ENCODE measurements around the gene PLBD2. TPM values are rescaled to one million over a fixed set of nuclear protein-coding genes. Genes with fewer than 3 reads are reported as not detected.

PLBD2 gene
- total and polyA plus RNA-seq, 9 of the 15 experiments (the other 6 are each of a cell fraction or from before 2014, with no cell fraction given) = 2.4 to 37.4 (median 6.0) TPM

DNA sequence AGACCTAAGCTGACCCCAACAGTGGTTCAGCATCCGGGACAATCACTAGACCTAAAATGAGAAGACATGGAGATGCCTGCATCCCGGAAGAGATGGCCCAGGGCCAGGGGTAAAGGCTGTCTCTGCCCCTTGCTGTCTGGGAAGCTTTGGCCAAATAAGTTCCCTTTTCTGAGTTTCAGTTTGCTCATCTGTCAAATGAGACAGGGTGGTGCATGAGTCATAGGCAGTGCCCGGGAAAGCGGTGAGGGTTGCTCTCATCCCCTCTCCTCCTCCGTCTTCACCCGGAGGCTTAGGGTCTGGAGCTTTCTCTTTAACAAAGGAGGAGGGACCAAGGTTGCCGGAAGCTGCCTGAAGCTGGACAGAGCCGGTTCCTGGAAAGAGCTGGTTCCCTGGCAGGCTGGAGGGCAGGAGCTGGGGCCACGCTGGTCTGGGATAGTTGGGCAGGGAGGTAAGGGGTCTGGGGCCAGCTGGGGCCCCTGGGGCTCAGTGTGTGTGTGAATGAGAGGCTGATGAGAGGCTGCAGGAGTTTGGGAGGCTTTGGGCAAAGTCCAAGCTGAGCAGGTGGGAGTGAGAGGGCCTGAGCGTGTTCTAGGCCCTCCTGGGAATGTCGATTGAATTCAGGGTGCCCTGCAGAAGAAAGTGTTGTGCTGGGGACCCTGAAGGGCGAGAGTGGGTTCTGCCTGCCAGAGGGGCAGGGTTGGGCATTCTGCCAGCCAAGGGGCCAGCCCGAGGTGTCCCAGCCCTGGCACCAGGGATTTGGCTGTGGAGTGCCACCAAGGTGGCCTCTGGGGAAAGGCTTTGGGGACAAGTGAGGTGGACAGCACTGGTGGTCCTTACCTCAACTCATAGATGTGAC is 63.9 kb downstream of the PLBD2 start, which contains the start of gene SDSL (continued):
- TF ChIP-seq, protein P1, sequence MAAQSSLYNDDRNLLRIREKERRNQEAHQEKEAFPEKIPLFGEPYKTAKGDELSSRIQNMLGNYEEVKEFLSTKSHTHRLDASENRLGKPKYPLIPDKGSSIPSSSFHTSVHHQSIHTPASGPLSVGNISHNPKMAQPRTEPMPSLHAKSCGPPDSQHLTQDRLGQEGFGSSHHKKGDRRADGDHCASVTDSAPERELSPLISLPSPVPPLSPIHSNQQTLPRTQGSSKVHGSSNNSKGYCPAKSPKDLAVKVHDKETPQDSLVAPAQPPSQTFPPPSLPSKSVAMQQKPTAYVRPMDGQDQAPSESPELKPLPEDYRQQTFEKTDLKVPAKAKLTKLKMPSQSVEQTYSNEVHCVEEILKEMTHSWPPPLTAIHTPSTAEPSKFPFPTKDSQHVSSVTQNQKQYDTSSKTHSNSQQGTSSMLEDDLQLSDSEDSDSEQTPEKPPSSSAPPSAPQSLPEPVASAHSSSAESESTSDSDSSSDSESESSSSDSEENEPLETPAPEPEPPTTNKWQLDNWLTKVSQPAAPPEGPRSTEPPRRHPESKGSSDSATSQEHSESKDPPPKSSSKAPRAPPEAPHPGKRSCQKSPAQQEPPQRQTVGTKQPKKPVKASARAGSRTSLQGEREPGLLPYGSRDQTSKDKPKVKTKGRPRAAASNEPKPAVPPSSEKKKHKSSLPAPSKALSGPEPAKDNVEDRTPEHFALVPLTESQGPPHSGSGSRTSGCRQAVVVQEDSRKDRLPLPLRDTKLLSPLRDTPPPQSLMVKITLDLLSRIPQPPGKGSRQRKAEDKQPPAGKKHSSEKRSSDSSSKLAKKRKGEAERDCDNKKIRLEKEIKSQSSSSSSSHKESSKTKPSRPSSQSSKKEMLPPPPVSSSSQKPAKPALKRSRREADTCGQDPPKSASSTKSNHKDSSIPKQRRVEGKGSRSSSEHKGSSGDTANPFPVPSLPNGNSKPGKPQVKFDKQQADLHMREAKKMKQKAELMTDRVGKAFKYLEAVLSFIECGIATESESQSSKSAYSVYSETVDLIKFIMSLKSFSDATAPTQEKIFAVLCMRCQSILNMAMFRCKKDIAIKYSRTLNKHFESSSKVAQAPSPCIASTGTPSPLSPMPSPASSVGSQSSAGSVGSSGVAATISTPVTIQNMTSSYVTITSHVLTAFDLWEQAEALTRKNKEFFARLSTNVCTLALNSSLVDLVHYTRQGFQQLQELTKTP (IDR thresholded peaks at IDR 0.05; ENCODE audit: low read depth in 1 of 2, partially characterized antibody in 2 of 2) = peak in 1 of 2 experiments; percentile 69
- TF ChIP-seq NFE2 (IDR thresholded peaks at IDR 0.05; ENCODE audit: low read depth) (no peak; the same call in 1 of the 2 replicates), CREM (IDR thresholded peaks at IDR 0.05; ENCODE audit: low read depth) (peak; percentile 65), ZNF551 (CRISPR knock-in tag; IDR thresholded peaks at IDR 0.05) (no peak), MECOM (CRISPR knock-in tag; IDR thresholded peaks at IDR 0.05) (no peak), ZBTB9 (CRISPR knock-in tag; IDR thresholded peaks at IDR 0.05) (peak; percentile 86; the same call in 1 of the 2 replicates), KDM5B (IDR thresholded peaks at IDR 0.05; ENCODE audit: insufficient replicate concordance, low read depth, low read length) (peak; percentile 78), RBM15 (IDR thresholded peaks at IDR 0.05; ENCODE audit: insufficient read depth, low read length) (no peak), MTF1 (CRISPR knock-in tag; IDR thresholded peaks at IDR 0.05; ENCODE audit: borderline replicate concordance) (no peak), E2F3 (CRISPR knock-in tag; IDR thresholded peaks at IDR 0.05) (no peak), HES1 (IDR thresholded peaks at IDR 0.05; ENCODE audit: low read depth) (0 out of 2 replicates have a peak, but pooled peaks have one; percentile 14), ZNF717 (CRISPR knock-in tag; IDR thresholded peaks at IDR 0.05) (0 out of 2 replicates have a peak, but pooled peaks have one; percentile 80), POLR2A (conservative IDR thresholded peaks at IDR 0.05) (peak; percentile 90), EWSR1 (IDR thresholded peaks at IDR 0.05; ENCODE audit: borderline replicate concordance, low read depth, partially characterized antibody) (no peak), ARID1B (IDR thresholded peaks at IDR 0.05) (peak; percentile 76), UBTF (IDR thresholded peaks at IDR 0.05; ENCODE audit: borderline replicate concordance in 1 of 2, low read depth in 2 of 2, low read length in 2 of 2) (peak; percentile 47 to 91; a peak in 2 of 4 replicates), SMC3 (conservative IDR thresholded peaks at IDR 0.05; ENCODE audit: insufficient read depth, low read depth, low read length) (no peak)
- TF ChIP-seq, protein P2, sequence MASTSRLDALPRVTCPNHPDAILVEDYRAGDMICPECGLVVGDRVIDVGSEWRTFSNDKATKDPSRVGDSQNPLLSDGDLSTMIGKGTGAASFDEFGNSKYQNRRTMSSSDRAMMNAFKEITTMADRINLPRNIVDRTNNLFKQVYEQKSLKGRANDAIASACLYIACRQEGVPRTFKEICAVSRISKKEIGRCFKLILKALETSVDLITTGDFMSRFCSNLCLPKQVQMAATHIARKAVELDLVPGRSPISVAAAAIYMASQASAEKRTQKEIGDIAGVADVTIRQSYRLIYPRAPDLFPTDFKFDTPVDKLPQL (IDR thresholded peaks at IDR 0.05; ENCODE audit: extremely low read depth, insufficient read length) = no peak

Measured in K562 (cell line).